CD4-positive, CD25-positive, alpha-beta regulatory T cell (primary cell): Measurements from ENCODE around the gene KCNIP4. TPM values are rescaled to one million over a fixed set of nuclear protein-coding genes. Genes with fewer than 3 reads are reported as not detected.

ENCODE experiments used
- ATAC-seq, 2 donors: fragments of 150-1000 bp; cut with Tn5 transposase; one replicate each; pipeline ENCODE4 v1.10.0; 2021; ENCODE audit warnings: low read depth in 2 of 2, moderate number of reproducible peaks in 2 of 2, moderate library complexity in 1 of 2
- DNase-seq, 3 donors: peaks; one replicate each; pipeline versions ENCODE4 v3.0.0 to v3.0.0-alpha.2; 2012 to 2022; ENCODE audit warnings: mixed read lengths in 1 of 3
- H3K27ac ChIP-seq: one replicate; pipeline ENCODE4 v1.7.0; 2013; ENCODE audit warnings: mild to moderate bottlenecking, low read length; ENCODE audit not compliant: insufficient read depth, poor library complexity, severe bottlenecking
- H3K27me3 ChIP-seq: one replicate; pipeline ENCODE4 v1.7.0; 2013; ENCODE audit warnings: low read length; ENCODE audit not compliant: control insufficient read depth, insufficient read depth
- H3K36me3 ChIP-seq: one replicate; pipeline ENCODE4 v1.7.0; 2013; ENCODE audit warnings: mild to moderate bottlenecking, low read length, moderate library complexity; ENCODE audit not compliant: control insufficient read depth, insufficient read depth
- H3K4me1 ChIP-seq: 2 replicates; pipeline ENCODE4 v1.7.0; 2013; ENCODE audit warnings: mild to moderate bottlenecking, low read length; ENCODE audit not compliant: insufficient read depth, control insufficient read depth, poor library complexity, severe bottlenecking
- H3K4me3 ChIP-seq: one replicate; pipeline ENCODE4 v1.7.0; 2013; ENCODE audit warnings: low read depth, mild to moderate bottlenecking, low read length, moderate library complexity
- H3K9me3 ChIP-seq, 2 experiments: 1 replicate in 1 of 2; 2 replicates in 1 of 2; pipeline ENCODE4 v1.7.0; 2013; ENCODE audit warnings: low read length in 2 of 2, mild to moderate bottlenecking in 1 of 2, moderate library complexity in 1 of 2; ENCODE audit not compliant: control insufficient read depth in 2 of 2
- H3K27ac Mint-ChIP-seq, 3 donors: one replicate each; pipeline ENCODE4 v1.8.0; 2020 to 2022; ENCODE audit warnings: mild to moderate bottlenecking in 3 of 3, mixed read lengths in 3 of 3, moderate library complexity in 2 of 3
- H3K27me3 Mint-ChIP-seq: one replicate; pipeline ENCODE4 v1.8.0; 2022; ENCODE audit warnings: mild to moderate bottlenecking, mixed read lengths
- H3K36me3 Mint-ChIP-seq: one replicate; pipeline ENCODE4 v1.8.0; 2020; ENCODE audit warnings: mixed read lengths
- H3K4me1 Mint-ChIP-seq, 4 donors: one replicate each; pipeline ENCODE4 v1.8.0; 2020 to 2022; ENCODE audit warnings: mixed read lengths in 4 of 4, mild to moderate bottlenecking in 1 of 4
- H3K4me3 Mint-ChIP-seq, 4 donors: one replicate each; pipeline ENCODE4 v1.8.0; 2020 to 2022; ENCODE audit warnings: mild to moderate bottlenecking in 4 of 4, mixed read lengths in 4 of 4, moderate library complexity in 3 of 4
- H3K9me3 Mint-ChIP-seq, 7 donors: one replicate each; pipeline ENCODE4 v1.8.0; 2020 to 2022; ENCODE audit warnings: mixed read lengths in 7 of 7, mild to moderate bottlenecking in 3 of 7, moderate library complexity in 2 of 7
- polyA plus RNA-seq, 4 donors: library from polyadenylated mRNA; unstranded; fragments of 300-500 nt; fragmentation: Illumina TruSeq; gene quantifications; one replicate each; pipeline ENCODE4 v1.2.3, GENCODE V29; 2021
- total RNA-seq: library from RNA; stranded (reverse); gene quantifications from one replicate; pipeline ENCODE4 v1.2.3, GENCODE V29; 2022

The KCNIP4 gene
- total and polyA plus RNA-seq, 5 donors from 2014 or later, result 0.09 to 0.24 TPM; not detected in 3

DNA sequence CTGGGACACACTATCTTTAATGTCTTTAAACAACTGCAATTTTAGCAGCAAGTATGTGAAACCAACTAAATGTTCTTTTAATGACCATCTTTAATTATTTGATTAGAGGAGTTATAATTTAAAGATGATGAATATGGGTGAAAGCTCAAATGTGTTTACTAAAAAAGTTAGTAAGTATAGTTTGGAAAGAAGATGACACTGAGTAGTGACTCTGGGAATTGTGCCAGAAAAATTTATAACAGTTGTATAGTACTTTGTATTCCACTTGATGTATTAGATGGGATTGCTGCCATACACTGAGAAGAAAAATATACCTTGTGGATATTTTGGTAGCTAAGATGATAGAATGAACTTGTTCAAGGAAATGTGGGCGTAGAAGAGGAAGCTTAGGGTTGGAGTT, 1267.8 kb downstream of the KCNIP4 start:
- Mint-ChIP-seq H3K27me3 (no peaks in the 10 kb centered on the region), H3K4me3 (no peak overlapping the region), H3K4me1 (no peaks in the 10 kb centered on the region), H3K9me3 (no peaks in the 10 kb centered on the region), H3K27ac (no peak overlapping the region), H3K36me3 (no peaks in the 10 kb centered on the region)
- H3K36me3 ChIP-seq, result no peaks in the 10 kb centered on the region
- H3K27ac ChIP-seq, result no peak overlapping the region
- no peak for DNase-seq
- H3K4me3 ChIP-seq, result no peak overlapping the region
- no peaks in the 10 kb centered on the region for H3K4me1 ChIP-seq
- H3K27me3 ChIP-seq, result no peaks in the 10 kb centered on the region
- H3K9me3 ChIP-seq, result no peaks in the 10 kb centered on the region
- ATAC-seq, result no peak

GRCh38 chr4:20679951-20680350, 1268.6 kb downstream of the KCNIP4 start:
- H3K27me3 Mint-ChIP-seq, result no peaks in the 10 kb centered on the region
- H3K27me3 ChIP-seq, result no peaks in the 10 kb centered on the region
- H3K36me3 Mint-ChIP-seq, result no peaks in the 10 kb centered on the region
- H3K4me1 ChIP-seq, result no peaks in the 10 kb centered on the region
- H3K36me3 ChIP-seq, result no peaks in the 10 kb centered on the region
- DNase-seq (no peak), ATAC-seq (no peak)
- no peak overlapping the region for H3K4me3 ChIP-seq
- no peak overlapping the region for H3K27ac Mint-ChIP-seq
- H3K9me3 Mint-ChIP-seq, result no peaks in the 10 kb centered on the region
- H3K4me3 Mint-ChIP-seq, result no peak overlapping the region
- no peaks in the 10 kb centered on the region for H3K9me3 ChIP-seq
- no peaks in the 10 kb centered on the region for H3K4me1 Mint-ChIP-seq
- no peak overlapping the region for H3K27ac ChIP-seq
